DOHH2 (cell line): ENCODE data around the gene GPRC5B.

ENCODE experiments used
- CTCF ChIP-seq: fragments of 200-600 bp; sonication (generic); IDR thresholded peaks from one replicate; pipeline ENCODE4 v1.5.1; 2014; ENCODE audit warnings: antibody characterized with exemption, mild to moderate bottlenecking, low read depth, low read length; ENCODE audit not compliant: poor library complexity, severe bottlenecking
- EZH2phosphoT487 ChIP-seq: fragments of 200-600 bp; sonication (generic); IDR thresholded peaks from 2 replicates; pipeline ENCODE4 v1.6.1; 2017; ENCODE audit warnings: borderline replicate concordance, mild to moderate bottlenecking, antibody characterized with exemption, low read length, moderate library complexity, mixed read lengths

- TF ChIP-seq CTCF (no peak), EZH2phosphoT487 (no peak)
These were observed 20.7 kb downstream of the GPRC5B start for GRCh38 chr16:19863990-19864389.
